GM10248 (cell line): ENCODE data around the gene FATE1.

ENCODE experiments used
- CTCF ChIA-PET: fragments of 300-600 bp; sonication (Branson Sonifier 250); formaldehyde crosslinking; extraction: SDS; loops from one replicate; lab custom pipeline; 2021; ENCODE audit warnings: antibody characterized with exemption; lab: Yijun Ruan, JAX
- POLR2A ChIA-PET: fragments of 350-650 bp; sonication (Branson Sonifier 250); formaldehyde crosslinking; extraction: SDS; loops from one replicate; lab custom pipeline; 2020; ENCODE audit warnings: antibody characterized with exemption; lab: Yijun Ruan, JAX
- DNase-seq: peaks from one replicate; pipeline ENCODE4 v3.0.0; 2012; ENCODE audit errors: extremely low spot score
- TF ChIP-seq, protein P1 (sequence below): IDR thresholded peaks from 2 replicates; pipeline ENCODE4 v1.5.1; 2012; ENCODE audit warnings: mild to moderate bottlenecking, low read depth; ENCODE audit errors: extremely low read depth, missing control alignments, control extremely low read depth

Gene FATE1

DNA sequence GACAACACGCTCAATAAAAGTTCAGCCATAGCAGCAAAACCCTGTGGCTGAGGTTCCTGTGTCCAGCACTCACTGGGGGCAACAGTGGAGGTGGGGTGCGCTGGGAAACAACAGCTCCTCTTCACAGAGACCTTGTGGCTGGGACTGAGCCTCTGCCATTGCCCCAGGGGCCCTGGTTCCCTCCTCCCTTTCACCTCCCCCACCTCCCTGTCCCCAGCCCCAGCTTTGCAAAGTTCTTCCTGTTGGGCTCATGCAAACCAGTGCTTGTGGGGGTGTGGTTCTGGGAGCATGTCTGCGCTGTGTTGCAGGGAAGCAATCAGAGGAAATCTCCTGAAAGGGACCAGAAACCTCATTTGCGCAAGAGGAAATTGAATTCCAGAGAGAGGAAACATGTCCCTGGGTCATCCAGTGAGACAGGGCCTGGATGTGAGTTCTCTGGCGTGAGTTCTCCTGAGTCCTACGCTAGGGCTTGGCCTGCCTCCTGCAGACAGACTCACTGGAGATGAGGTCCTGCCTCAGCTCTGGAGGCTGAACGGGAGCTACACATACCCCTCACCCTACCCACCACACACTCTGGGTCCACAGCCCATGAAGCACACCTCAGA, 7.4 kb downstream of the FATE1 start:
- TF ChIP-seq, protein P1, sequence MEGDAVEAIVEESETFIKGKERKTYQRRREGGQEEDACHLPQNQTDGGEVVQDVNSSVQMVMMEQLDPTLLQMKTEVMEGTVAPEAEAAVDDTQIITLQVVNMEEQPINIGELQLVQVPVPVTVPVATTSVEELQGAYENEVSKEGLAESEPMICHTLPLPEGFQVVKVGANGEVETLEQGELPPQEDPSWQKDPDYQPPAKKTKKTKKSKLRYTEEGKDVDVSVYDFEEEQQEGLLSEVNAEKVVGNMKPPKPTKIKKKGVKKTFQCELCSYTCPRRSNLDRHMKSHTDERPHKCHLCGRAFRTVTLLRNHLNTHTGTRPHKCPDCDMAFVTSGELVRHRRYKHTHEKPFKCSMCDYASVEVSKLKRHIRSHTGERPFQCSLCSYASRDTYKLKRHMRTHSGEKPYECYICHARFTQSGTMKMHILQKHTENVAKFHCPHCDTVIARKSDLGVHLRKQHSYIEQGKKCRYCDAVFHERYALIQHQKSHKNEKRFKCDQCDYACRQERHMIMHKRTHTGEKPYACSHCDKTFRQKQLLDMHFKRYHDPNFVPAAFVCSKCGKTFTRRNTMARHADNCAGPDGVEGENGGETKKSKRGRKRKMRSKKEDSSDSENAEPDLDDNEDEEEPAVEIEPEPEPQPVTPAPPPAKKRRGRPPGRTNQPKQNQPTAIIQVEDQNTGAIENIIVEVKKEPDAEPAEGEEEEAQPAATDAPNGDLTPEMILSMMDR = no peak
- POLR2A ChIA-PET = no interaction called here
- CTCF ChIA-PET = no interaction called here
- DNase-seq = no peak

DNA sequence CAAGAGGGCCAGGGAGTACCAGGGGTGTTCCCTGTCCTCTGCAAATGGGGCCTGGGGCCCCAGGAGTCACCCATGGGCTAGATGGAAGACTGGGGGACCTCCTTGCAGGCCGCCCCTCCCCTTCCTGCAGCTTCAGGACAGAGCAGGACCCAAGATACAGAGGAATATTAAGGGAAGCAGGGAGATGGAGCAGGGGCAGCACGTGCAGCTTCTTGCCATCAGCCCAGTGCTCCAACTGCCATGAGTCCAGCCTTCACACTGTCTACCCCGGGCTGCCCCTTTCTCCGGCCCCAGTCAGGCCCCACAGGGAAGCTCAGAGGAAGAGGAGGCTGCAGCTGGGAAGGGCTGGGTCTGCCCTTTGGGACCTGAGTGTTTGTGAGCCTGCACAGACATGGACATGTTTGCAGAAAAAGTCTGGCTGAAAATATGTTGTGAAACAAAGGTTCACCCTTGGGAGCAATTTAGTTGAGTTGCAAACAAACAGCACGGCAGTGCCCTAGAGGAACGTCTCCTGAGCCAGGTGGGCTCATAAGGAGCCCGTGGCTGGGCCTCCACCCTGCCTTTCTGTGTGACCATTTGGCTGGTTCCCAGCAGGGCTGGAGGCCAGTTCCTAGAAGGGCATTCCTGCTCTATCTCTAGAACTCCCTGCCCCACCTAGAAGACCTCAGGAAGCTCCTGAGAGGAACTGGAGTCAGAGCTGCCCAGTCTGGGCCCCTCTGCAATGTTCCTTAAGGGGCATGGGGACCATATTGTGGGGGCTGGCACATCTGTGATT, 8.9 kb downstream of the FATE1 start:
- ChIA-PET POLR2A (no interaction called here), CTCF (no interaction called here)
- TF ChIP-seq, protein P1 = no peak
- no peak for DNase-seq

DNA sequence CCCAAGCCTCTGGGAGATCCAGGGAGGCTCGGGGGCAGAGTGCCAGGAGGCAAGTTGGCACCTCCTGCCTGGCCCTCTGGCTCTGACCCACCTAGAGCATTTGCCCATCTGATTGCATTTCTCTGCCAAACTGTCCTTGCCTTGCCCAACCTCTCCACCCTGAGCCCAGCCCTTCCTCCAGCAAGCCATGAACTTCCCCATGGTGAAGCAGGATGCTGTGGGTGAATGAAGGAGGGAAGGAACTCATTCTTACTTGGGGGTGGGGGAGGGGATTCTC, 9.4 kb downstream of the FATE1 start:
- ChIA-PET POLR2A (no interaction called here), CTCF (no interaction called here)
- TF ChIP-seq, protein P1 = no peak
- no peak for DNase-seq

DNA sequence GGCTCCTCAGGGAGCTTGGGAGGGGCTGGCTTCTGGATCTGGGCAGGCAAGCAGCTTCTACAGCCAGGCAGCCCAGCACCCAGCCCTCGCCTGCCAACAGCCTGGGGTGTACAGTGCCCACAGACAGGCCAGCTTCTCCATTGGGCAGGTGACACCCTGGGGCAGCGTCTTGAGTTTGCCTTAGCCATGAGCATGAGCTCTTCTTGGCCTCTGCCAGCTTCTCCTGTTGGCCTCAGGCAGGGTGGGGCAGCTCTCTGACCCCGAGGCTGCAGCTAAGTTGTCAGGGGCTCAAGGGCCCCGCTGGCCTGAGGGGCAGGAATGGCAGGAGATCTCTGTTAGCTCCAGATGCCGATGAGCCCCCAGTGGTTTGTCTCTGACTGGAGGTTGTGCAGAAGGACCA, 10.9 kb downstream of the FATE1 start:
- TF ChIP-seq, protein P1 = no peak
- ChIA-PET CTCF (no interaction called here), POLR2A (no interaction called here)
- no peak for DNase-seq

DNA sequence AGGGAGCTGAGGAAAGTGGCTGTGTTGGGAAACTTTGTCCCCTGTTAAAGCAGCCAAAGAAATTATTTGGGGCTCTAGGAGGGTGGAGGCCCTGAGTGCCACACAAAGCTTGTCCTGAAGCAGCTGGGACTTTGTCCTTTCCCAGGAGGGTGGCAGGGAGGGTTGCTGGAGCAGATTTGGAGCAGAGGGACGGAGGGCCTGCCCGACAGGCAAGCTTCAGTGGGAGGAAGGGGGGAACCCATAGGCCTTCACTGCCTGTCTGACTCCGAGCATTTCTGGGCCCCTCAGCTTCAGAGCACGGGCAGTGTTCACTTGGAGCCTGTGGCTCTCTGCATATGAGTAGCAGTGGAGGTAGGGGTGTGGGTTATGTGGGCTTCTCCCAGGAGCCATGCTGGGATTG, 11.5 kb downstream of the FATE1 start:
- ChIA-PET CTCF (no interaction called here), POLR2A (no interaction called here)
- TF ChIP-seq, protein P1 = no peak

DNA sequence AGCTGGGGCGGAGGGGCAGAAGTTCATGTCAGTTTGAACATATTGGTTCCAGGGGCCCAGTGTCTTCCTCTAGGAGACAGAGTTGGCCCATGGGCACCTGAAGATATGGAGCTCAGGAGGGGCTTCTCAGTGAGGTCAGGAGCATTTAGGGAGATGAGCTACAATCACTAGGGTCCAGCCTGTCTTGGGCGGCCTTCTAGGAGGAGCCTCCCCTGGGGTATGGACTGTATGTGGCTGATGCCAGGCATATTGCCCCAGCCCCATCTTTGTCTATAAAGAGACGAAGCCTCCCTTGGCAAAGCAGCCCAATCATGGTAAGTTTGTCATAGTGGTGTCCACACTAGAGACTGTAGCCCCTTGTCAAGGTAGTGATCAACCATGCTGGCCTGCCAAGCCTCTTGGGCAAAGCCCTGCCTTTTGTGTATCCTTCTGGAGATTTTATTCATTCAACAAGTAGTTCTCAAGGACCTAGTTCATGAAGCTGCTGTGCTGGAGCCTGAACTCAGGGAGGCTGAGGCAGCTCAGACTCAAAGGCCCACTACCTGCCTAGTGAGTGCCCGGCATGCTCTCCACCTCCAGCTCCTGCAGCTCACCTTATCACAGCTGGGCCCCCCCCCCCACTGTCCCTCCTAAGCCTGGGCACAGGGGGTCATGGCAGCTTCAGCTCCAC, 13.4 kb downstream of the FATE1 start:
- CTCF ChIA-PET = interaction anchor here (1.0 kb wide), 1 partner anchor 17 kb away, joined by 3 read pairs; no protein-coding TSS in a partner anchor
- TF ChIP-seq, protein P1 = no peak
- POLR2A ChIA-PET = no interaction called here
- no peak for DNase-seq

More for the DNA sequence above, 11.5 kb downstream of the FATE1 start:
- no peak for DNase-seq
